ENCODE measurements around the gene B3GNT7.

Gene B3GNT7

GRCh38 chr2:231383416-231384108 is 11.9 kb upstream of the B3GNT7 start:
- DNase-seq (ENCODE audit: extremely low read depth in 1 of 2, low read depth in 1 of 2): no peak

- DNase-seq (ENCODE audit: extremely low read depth in 1 of 2, low read depth in 1 of 2): no peak
Observed at GRCh38 chr2:231384109-231384435, 11.4 kb upstream of the B3GNT7 start.

- no peak for DNase-seq (ENCODE audit: extremely low read depth in 1 of 2, low read depth in 1 of 2)
Observed at GRCh38 chr2:231384970-231385369, 10.5 kb upstream of the B3GNT7 start.

- DNase-seq (ENCODE audit: extremely low read depth in 1 of 2, low read depth in 1 of 2): no peak
Observed at GRCh38 chr2:231385429-231385828, 10.1 kb upstream of the B3GNT7 start.

GRCh38 chr2:231386446-231386845 is 9.1 kb upstream of the B3GNT7 start:
- DNase-seq (ENCODE audit: extremely low read depth in 1 of 2, low read depth in 1 of 2): no peak

- DNase-seq (ENCODE audit: extremely low read depth in 1 of 2, low read depth in 1 of 2): no peak
Observed at GRCh38 chr2:231387904-231388724, 7.4 kb upstream of the B3GNT7 start.

- DNase-seq (ENCODE audit: extremely low read depth in 1 of 2, low read depth in 1 of 2): no peak
Observed at GRCh38 chr2:231388725-231389346, 6.7 kb upstream of the B3GNT7 start.

GRCh38 chr2:231390667-231391066 is 4.8 kb upstream of the B3GNT7 start:
- no peak for DNase-seq (ENCODE audit: extremely low read depth in 1 of 2, low read depth in 1 of 2)

GRCh38 chr2:231391981-231392380 is 3.5 kb upstream of the B3GNT7 start:
- no peak for DNase-seq (ENCODE audit: extremely low read depth in 1 of 2, low read depth in 1 of 2)

GRCh38 chr2:231392431-231393148 is 2.9 kb upstream of the B3GNT7 start:
- DNase-seq (ENCODE audit: extremely low read depth in 1 of 2, low read depth in 1 of 2): no peak

- no peak for DNase-seq (ENCODE audit: extremely low read depth in 1 of 2, low read depth in 1 of 2)
Observed at GRCh38 chr2:231393149-231394131, 2.1 kb upstream of the B3GNT7 start.

- DNase-seq (ENCODE audit: extremely low read depth in 1 of 2, low read depth in 1 of 2): no peak
Observed at GRCh38 chr2:231394211-231395141, 1.0 kb upstream of the B3GNT7 start.

- DNase-seq (ENCODE audit: extremely low read depth in 1 of 2, low read depth in 1 of 2): no peak
Observed at GRCh38 chr2:231396058-231396821, 730 bp downstream of the B3GNT7 start.

GRCh38 chr2:231397011-231397927 is 1.8 kb downstream of the B3GNT7 start:
- no peak for DNase-seq (ENCODE audit: extremely low read depth in 1 of 2, low read depth in 1 of 2)

GRCh38 chr2:231397928-231398294 is 2.4 kb downstream of the B3GNT7 start:
- no peak for DNase-seq (ENCODE audit: extremely low read depth in 1 of 2, low read depth in 1 of 2)

GRCh38 chr2:231398585-231398984 is 3.1 kb downstream of the B3GNT7 start:
- no peak for DNase-seq (ENCODE audit: extremely low read depth in 1 of 2, low read depth in 1 of 2)

All from activated CD8-positive, alpha-beta memory T cell treated with anti-CD3 and anti-CD28 coated beads for 1 hour (primary cell).